HG03196 (cell line): ENCODE measurements around the gene IQGAP3.
"Not testable (repeated sequence)": the region's sequence is repeated elsewhere in the genome, so short reads cannot be mapped to it uniquely, and the experiment has no call there.

ENCODE experiments used
- ATAC-seq: cut with Tn5 transposase; IDR thresholded peaks from one replicate; pipeline ENCODE4 v1.9.1; 2021; ENCODE audit not compliant: unreplicated experiment

The IQGAP3 gene

GRCh38 chr1:156574039-156574633 is 1.8 kb upstream of the IQGAP3 start:
- ATAC-seq = no peak

DNA sequence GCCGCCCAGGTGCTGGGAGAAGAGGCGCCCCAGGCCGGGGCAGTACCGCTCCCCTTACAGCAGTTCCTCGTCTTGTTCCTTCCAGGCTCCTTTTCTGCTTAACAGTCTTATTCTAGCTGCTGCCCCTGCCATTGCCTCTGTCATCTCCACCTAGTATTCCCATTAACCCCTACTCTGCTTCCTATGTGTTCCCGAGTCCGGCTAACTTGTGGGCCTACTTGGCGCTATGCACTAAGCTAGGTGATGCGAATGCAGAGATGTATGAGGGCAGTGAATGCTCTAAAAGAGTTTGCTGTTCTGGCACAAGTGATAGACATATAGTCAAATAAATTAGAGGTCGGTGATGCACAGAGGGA is 276 bp upstream of the IQGAP3 start:
- ATAC-seq = no peak

DNA sequence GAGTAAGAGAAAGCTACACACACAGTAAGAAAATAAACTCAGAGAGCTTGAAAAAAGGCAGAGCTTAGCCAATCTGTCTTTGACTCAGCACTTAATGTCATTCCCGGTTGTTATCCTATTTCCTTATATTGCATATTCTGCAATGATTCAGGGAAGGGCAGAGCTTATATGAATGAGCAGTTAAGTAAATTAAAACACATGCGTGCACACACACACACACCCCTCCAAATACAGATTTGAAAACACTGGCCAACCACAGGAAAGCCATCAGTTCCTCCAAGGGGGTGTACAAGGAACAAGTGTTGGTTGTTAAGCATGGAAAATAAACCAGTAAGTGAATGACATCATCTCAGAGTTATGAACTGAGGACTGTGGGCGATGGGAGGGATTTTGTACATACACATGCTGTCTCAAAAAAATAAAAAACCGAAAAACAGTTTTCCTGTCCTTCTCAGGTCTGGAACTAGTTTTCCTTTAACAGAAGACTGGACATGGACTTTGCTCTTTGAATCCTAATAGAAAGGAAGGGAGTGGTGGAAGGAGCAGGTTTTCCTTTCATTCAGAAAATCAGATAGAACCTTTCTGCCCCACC is 1.0 kb downstream of the IQGAP3 start:
- no peak for ATAC-seq

- no peak for ATAC-seq
Measured at GRCh38 chr1:156566436-156566835, 5.9 kb downstream of the IQGAP3 start.

- no peak for ATAC-seq
Measured at GRCh38 chr1:156565519-156565918, 6.8 kb downstream of the IQGAP3 start.

GRCh38 chr1:156560585-156561163 is 11.7 kb downstream of the IQGAP3 start:
- ATAC-seq = no peak

- no peak for ATAC-seq
Measured at GRCh38 chr1:156559797-156560385, 12.5 kb downstream of the IQGAP3 start.

DNA sequence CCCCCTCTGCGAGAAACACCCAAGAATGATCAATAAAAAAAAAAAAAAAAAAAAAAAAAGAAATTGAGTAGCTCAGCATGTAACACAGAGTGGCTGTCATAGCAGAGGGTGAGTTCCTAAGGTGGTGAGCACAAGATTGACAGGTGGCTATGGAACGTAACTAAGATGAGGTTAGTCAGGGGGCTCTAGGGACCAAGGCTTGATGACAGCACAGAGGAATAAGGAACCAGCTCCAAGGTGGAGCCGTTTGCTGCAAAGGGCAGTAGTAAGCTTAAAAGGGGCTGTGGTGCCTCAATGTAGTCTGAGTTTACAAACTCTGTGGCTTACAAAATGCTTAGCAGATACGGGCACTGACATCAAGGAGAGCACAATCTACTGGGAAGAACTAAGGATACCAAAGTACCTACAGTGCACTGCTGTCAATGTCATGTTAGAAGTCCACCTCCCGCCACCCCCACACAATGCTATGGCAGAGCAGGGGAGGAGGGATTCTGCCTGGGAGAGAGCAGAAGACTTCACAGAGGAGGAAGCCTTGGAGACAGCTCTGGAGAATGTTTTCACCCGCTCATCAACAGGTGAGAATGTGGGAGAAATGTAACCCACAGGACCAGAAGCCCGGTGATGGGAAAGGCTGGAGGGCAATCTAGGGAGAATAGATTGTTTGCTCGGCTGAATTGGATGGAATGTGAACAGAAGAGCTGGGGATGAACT is 13.1 kb downstream of the IQGAP3 start:
- ATAC-seq = no peak

GRCh38 chr1:156556354-156556753 is 16.0 kb downstream of the IQGAP3 start:
- no peak for ATAC-seq

DNA sequence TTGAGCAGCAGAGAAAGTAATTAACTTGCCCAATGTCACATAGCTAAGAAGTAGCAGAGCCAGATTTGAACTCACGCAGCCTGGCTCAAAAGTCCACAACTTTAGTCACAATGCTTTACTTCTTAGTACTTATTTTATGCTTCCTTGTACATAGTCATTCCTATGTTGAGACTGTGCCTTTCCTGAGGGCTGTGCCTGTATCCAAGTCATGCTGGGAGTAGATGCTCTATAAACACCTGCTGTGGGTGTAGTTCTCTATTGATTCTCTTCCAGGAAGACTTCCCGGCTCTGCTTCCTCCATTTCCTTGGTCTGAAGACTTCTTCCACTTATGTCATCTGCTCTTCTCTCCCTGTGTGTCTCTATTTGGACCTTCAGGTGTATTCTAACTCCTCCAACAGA is 16.6 kb downstream of the IQGAP3 start:
- no peak for ATAC-seq

- ATAC-seq = no peak
Measured at GRCh38 chr1:156554971-156555370, 17.4 kb downstream of the IQGAP3 start.

- no peak for ATAC-seq
Measured at GRCh38 chr1:156553860-156554485, 18.4 kb downstream of the IQGAP3 start.

GRCh38 chr1:156552937-156553336 is 19.4 kb downstream of the IQGAP3 start:
- ATAC-seq = not testable (repeated sequence)

- ATAC-seq = no peak
Measured at GRCh38 chr1:156552518-156552917, 19.8 kb downstream of the IQGAP3 start.

DNA sequence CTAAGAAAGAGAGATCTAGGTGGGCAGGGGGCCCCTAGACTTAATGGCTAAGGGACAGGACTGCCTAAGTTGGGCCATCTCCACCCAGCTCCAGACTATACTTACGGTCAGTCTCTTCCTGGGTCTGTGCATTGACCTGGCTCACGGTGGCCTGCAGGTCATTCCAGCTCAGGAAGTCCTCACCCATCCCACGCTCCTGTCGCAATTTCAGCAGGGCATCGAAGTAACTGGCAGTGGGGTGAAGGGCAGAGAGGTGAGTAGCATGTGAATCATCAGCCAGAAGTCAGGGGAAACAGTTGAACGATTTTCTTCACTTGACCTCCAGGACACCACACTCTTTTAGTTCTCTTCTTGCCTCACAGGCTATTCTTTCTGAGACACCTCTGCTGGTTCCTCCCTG is 20.5 kb downstream of the IQGAP3 start:
- no peak for ATAC-seq

DNA sequence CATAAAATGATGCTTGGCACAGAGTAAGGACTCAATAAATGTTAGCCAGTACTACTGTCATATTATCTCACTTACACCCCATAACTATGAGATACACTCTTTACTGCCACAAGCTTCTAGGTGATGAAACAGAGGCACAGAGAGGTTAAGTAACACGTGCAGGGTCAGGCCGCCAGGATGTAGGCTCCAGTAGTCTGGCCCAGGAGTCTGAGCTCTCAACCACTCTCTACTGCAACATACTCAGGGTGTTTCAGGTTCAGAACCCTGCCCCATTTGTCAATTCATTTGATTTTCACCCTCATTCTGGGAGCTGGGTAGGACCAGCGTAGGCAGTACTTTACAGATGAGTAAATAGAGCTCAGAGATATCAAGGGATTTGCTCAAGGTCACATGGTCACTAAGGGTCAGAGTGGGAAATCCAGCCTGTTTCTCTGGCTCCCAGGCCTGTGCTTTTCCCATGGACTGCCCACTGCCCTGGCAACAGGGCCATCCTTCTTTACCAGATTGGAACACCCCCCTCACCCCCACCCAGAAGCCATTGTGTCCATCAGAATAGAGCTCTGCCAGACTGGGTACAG is 21.2 kb downstream of the IQGAP3 start:
- no peak for ATAC-seq

DNA sequence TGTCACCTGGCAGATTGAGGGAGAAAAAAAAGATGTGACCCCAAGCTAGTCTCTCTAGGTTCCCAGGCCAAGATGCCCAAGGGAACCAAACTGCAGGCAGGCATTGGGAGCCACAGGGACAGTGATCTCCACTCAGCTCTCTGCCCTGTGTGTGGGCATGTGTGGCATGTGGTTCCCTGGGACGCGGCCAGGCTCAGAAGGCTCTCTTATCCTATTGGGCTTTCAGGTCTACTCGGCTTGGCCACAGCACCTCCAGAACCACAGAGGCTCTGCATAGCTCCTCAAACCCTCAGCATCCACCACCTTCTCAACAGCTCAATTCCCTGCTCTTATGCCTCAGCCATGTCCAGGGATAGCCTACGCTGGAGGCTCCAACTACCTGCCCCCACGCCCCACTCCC is 22.0 kb downstream of the IQGAP3 start:
- no peak for ATAC-seq

- no peak for ATAC-seq
Measured at GRCh38 chr1:156549831-156550230, 22.5 kb downstream of the IQGAP3 start.

DNA sequence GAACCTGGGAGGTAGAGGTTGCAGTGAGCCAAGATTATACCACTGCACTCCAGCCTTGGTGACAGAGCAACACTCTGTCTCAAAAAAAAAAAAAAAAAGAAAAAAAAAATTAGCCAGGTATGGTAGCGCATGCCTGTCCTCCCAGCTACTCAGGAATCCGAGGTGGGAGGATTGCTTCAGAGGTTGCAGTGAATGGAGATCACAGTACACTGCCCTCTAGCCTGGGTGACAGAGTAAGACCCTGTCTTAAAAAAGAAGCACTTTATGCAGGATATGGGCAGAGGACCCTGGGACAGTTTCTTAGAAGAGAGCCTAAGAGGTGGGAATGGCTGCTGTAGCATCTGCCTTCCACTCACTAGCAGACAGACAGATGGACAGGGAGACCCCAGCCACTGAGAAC is 23.0 kb downstream of the IQGAP3 start:
- no peak for ATAC-seq

- no peak for ATAC-seq
Measured at GRCh38 chr1:156547982-156548381, 24.4 kb downstream of the IQGAP3 start.

DNA sequence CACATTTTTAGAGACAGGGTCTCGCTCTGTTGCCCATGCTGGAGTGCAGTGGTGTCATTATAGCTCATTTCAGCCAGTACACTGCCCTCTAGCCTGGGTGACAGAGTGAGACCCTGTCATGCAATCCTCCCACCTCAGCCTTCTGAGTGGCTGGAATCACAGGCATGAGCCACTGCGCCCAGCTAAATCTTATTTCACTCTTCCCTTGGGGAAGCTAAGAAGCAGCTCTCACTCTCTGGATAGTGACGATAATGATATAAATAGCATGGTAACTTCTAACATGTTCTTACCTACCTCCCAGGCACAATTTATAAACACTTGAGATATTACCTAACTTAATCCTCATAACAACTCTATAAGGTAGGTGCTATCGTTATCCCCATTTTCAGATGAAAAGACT is 24.9 kb downstream of the IQGAP3 start:
- no peak for ATAC-seq
